HepG2 (cell line): ENCODE data around the gene LIPT1. TPM values are rescaled to one million over a fixed set of nuclear protein-coding genes. Genes with fewer than 3 reads are reported as not detected.

Experiments
- ETV5 ChIP-seq: IDR thresholded peaks from 2 replicates; pipeline ENCODE4 v1.6.1; 2018; ENCODE audit warnings: missing biosample characterization, missing genetic modification reagents, inconsistent platforms, borderline replicate concordance
- KDM5A ChIP-seq: fragments of 200-600 bp; sonication (generic); IDR thresholded peaks from 2 replicates; pipeline ENCODE4 v1.7.0; 2018; ENCODE audit warnings: antibody characterized with exemption, mild to moderate bottlenecking, low read length, borderline replicate concordance
- MAFF ChIP-seq: IDR thresholded peaks from 2 replicates; pipeline ENCODE4 v1.6.1; 2011; ENCODE audit warnings: low read depth, low read length, improper control_type of control experiment
- PAX8 ChIP-seq: sonication (generic); formaldehyde crosslinking; IDR thresholded peaks from 2 replicates; pipeline ENCODE4 v1.8.0; 2022; ENCODE audit warnings: mild to moderate bottlenecking, missing genetic modification reagents, borderline replicate concordance
- SP140L ChIP-seq: sonication (generic); formaldehyde crosslinking; IDR thresholded peaks from 2 replicates; pipeline ENCODE4 v1.4.0; 2020; ENCODE audit warnings: missing genetic modification reagents, borderline replicate concordance
- TBX2 ChIP-seq: sonication (generic); formaldehyde crosslinking; IDR thresholded peaks from 2 replicates; pipeline ENCODE4 v1.5.0; 2020; ENCODE audit warnings: missing genetic modification reagents, mild to moderate bottlenecking, borderline replicate concordance
- TGIF2 ChIP-seq: IDR thresholded peaks from 2 replicates; pipeline ENCODE4 v1.6.1; 2016; ENCODE audit warnings: control low read depth, missing compliant biosample characterization
- ZFP36L1 ChIP-seq: sonication (generic); formaldehyde crosslinking; IDR thresholded peaks from 2 replicates; pipeline ENCODE4 v1.8.0; 2022; ENCODE audit warnings: mild to moderate bottlenecking, missing genetic modification reagents, moderate library complexity
- ZNF570 ChIP-seq: sonication (generic); formaldehyde crosslinking; IDR thresholded peaks from 2 replicates; pipeline ENCODE4 v1.4.0; 2020; ENCODE audit warnings: mild to moderate bottlenecking, missing genetic modification reagents, borderline replicate concordance
- ZNF629 ChIP-seq: sonication (generic); formaldehyde crosslinking; conservative IDR thresholded peaks from 2 replicates; pipeline ENCODE4 v1.5.0; 2020; ENCODE audit warnings: missing genetic modification reagents
- polyA plus RNA-seq, 8 experiments: library from polyadenylated mRNA; depleted of rRNA in 3 of 8; stranded (reverse) in 7 of 8; unstranded in 1 of 8; fragments of >200 nt; fragmentation: Illumina TruSeq in 4 of 8; extraction: Trizol in 4 of 8; gene quantifications; 2 replicates each; pipeline versions ENCODE4 v1.2.1 to v1.2.3, GENCODE V29; 2011 to 2016; ENCODE audit warnings: low read depth in 4 of 8, missing spikeins in 1 of 8, mixed read lengths in 1 of 8; ENCODE audit not compliant: insufficient read depth in 1 of 8
- total RNA-seq, 5 experiments: library from RNA; depleted of rRNA; stranded (reverse); fragments of >200 nt; fragmentation: Illumina TruSeq; extraction: Trizol; gene quantifications; 2 replicates each; pipeline ENCODE4 v1.2.3, GENCODE V29; 2016; ENCODE audit warnings: low read depth in 1 of 5
- TF ChIP-seq, protein P1 (sequence below): IDR thresholded peaks from 2 replicates; pipeline ENCODE4 v1.6.1; 2016; ENCODE audit warnings: low read depth, missing genetic modification reagents, missing compliant biosample characterization
- TF ChIP-seq, protein P2 (sequence below): sonication (generic); formaldehyde crosslinking; IDR thresholded peaks from 2 replicates; pipeline ENCODE4 v1.5.0; 2020; ENCODE audit warnings: missing genetic modification reagents, mild to moderate bottlenecking, borderline replicate concordance
- TF ChIP-seq, protein P3 (sequence below): IDR thresholded peaks from 2 replicates; pipeline ENCODE4 v1.6.1; 2016; ENCODE audit warnings: control low read depth
- TF ChIP-seq, protein P4 (sequence below): sonication (generic); formaldehyde crosslinking; IDR thresholded peaks from 2 replicates; pipeline ENCODE4 v1.5.0; 2020; ENCODE audit warnings: missing genetic modification reagents, mild to moderate bottlenecking, borderline replicate concordance
- TF ChIP-seq, protein P5 (sequence below): sonication (generic); formaldehyde crosslinking; IDR thresholded peaks from 2 replicates; pipeline ENCODE4 v1.9.0; 2022; ENCODE audit warnings: low read depth, missing genetic modification reagents

The LIPT1 gene
- total and polyA plus RNA-seq, 2 of the 13 experiments (the other 11 are each of a cell fraction or from before 2014, with no cell fraction given): 8.0 to 9.6 TPM

DNA sequence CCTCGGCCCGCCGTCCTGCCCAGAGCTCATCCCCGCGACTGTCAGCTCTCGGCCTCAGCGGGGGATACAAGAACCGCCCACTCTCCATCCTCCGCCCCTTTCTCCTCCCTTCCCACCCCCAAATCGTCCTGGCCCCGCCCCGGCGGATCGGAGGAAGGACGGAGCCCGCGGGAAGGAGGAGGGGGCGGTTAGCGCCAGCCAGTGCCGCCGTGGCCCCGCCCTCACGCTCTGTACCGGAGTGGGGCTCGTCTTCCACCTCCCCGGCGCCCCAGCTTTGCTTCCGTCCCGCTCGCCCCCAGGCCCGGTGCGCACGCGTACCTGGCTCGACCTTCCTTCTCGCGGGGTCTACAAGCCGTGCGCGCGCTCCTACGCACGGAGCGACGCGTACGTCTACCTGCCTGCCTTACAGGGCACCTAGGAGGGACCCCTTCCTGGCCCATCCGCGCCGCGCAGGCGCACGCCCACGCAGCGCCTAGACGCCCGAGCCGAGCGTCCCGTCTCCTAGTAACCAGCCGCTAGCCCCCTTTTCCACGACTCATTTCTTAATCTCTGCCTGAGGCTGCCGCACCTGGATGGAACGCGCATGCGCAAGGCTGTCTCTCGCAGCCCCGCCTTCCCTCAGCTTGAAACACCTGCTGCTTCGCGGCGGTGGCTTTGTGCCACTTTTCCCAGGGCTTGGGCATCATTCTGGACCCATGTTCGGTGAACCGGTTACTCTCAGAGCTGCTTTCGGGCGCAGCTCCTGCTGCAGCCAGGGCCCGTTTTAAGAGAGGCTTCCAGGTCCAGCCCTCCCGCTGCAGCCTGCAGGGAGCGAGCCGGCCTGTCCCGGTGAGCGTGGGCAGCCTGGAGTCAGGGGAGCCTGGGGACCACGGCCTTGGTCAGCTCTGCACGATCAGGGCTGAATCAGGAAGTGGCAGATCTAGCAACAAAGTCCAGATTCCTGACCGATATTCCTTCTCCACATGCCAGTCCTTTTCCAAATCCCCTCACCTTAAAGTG, 13.4 kb upstream of the LIPT1 start, which contains the start of gene C2orf15 (continued):
- TF ChIP-seq, protein P1, sequence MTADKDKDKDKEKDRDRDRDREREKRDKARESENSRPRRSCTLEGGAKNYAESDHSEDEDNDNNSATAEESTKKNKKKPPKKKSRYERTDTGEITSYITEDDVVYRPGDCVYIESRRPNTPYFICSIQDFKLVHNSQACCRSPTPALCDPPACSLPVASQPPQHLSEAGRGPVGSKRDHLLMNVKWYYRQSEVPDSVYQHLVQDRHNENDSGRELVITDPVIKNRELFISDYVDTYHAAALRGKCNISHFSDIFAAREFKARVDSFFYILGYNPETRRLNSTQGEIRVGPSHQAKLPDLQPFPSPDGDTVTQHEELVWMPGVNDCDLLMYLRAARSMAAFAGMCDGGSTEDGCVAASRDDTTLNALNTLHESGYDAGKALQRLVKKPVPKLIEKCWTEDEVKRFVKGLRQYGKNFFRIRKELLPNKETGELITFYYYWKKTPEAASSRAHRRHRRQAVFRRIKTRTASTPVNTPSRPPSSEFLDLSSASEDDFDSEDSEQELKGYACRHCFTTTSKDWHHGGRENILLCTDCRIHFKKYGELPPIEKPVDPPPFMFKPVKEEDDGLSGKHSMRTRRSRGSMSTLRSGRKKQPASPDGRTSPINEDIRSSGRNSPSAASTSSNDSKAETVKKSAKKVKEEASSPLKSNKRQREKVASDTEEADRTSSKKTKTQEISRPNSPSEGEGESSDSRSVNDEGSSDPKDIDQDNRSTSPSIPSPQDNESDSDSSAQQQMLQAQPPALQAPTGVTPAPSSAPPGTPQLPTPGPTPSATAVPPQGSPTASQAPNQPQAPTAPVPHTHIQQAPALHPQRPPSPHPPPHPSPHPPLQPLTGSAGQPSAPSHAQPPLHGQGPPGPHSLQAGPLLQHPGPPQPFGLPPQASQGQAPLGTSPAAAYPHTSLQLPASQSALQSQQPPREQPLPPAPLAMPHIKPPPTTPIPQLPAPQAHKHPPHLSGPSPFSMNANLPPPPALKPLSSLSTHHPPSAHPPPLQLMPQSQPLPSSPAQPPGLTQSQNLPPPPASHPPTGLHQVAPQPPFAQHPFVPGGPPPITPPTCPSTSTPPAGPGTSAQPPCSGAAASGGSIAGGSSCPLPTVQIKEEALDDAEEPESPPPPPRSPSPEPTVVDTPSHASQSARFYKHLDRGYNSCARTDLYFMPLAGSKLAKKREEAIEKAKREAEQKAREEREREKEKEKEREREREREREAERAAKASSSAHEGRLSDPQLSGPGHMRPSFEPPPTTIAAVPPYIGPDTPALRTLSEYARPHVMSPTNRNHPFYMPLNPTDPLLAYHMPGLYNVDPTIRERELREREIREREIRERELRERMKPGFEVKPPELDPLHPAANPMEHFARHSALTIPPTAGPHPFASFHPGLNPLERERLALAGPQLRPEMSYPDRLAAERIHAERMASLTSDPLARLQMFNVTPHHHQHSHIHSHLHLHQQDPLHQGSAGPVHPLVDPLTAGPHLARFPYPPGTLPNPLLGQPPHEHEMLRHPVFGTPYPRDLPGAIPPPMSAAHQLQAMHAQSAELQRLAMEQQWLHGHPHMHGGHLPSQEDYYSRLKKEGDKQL (CRISPR knock-in tag): no peak
- no peak; the same call in 1 of the 2 replicates for TF ChIP-seq SP140L (CRISPR knock-in tag)
- TF ChIP-seq ZFP36L1 (CRISPR knock-in tag): peak; percentile 95
- TF ChIP-seq, protein P2, sequence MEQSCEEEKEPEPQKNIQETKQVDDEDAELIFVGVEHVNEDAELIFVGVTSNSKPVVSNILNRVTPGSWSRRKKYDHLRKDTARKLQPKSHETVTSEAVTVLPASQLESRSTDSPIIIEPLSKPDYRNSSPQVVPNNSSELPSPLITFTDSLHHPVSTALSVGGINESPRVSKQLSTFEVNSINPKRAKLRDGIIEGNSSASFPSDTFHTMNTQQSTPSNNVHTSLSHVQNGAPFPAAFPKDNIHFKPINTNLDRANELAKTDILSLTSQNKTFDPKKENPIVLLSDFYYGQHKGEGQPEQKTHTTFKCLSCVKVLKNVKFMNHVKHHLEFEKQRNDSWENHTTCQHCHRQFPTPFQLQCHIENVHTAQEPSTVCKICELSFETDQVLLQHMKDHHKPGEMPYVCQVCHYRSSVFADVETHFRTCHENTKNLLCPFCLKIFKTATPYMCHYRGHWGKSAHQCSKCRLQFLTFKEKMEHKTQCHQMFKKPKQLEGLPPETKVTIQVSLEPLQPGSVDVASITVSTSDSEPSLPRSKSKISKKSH (CRISPR knock-in tag): peak; percentile 80; the same call in 1 of the 2 replicates
- TF ChIP-seq, protein P3, sequence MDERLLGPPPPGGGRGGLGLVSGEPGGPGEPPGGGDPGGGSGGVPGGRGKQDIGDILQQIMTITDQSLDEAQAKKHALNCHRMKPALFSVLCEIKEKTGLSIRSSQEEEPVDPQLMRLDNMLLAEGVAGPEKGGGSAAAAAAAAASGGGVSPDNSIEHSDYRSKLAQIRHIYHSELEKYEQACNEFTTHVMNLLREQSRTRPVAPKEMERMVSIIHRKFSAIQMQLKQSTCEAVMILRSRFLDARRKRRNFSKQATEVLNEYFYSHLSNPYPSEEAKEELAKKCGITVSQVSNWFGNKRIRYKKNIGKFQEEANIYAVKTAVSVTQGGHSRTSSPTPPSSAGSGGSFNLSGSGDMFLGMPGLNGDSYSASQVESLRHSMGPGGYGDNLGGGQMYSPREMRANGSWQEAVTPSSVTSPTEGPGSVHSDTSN (CRISPR knock-in tag): no peak
- TF ChIP-seq, protein P4, sequence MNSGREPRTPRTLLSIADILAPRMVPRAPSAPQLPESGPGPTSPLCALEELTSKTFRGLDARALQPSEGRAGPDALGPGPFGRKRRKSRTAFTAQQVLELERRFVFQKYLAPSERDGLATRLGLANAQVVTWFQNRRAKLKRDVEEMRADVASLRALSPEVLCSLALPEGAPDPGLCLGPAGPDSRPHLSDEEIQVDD (CRISPR knock-in tag): no peak; the same call in 1 of the 2 replicates
- peak; percentile 75 for TF ChIP-seq ETV5 (CRISPR knock-in tag)
- no peak; the same call in none of the 2 replicates for TF ChIP-seq TBX2 (CRISPR knock-in tag)
- no peak for TF ChIP-seq MAFF
- peak; percentile 83 for TF ChIP-seq KDM5A
- TF ChIP-seq ZNF570 (CRISPR knock-in tag): peak; percentile 45; the same call in 1 of the 2 replicates
- TF ChIP-seq TGIF2 (CRISPR knock-in tag): peak; percentile 71
- TF ChIP-seq PAX8 (CRISPR knock-in tag): peak; percentile 43; the same call in 1 of the 2 replicates
- TF ChIP-seq, protein P5, sequence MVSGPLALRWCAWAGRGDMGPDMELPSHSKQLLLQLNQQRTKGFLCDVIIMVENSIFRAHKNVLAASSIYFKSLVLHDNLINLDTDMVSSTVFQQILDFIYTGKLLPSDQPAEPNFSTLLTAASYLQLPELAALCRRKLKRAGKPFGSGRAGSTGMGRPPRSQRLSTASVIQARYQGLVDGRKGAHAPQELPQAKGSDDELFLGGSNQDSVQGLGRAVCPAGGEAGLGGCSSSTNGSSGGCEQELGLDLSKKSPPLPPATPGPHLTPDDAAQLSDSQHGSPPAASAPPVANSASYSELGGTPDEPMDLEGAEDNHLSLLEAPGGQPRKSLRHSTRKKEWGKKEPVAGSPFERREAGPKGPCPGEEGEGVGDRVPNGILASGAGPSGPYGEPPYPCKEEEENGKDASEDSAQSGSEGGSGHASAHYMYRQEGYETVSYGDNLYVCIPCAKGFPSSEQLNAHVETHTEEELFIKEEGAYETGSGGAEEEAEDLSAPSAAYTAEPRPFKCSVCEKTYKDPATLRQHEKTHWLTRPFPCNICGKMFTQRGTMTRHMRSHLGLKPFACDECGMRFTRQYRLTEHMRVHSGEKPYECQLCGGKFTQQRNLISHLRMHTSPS (CRISPR knock-in tag): peak; percentile 66; the same call in 1 of the 2 replicates
- TF ChIP-seq ZNF629 (CRISPR knock-in tag): no peak
